Spleen (tissue), 11 donors: ENCODE data around the gene HDAC4. TPM values are rescaled to one million over a fixed set of nuclear protein-coding genes. Genes with fewer than 3 reads are reported as not detected.

Experiments used
- DNase-seq: peaks from one replicate; pipeline ENCODE4 v3.0.0-alpha.2; 2020
- H3K27ac ChIP-seq, 8 donors: fragments of 200-600 bp; sonication (generic) in 7 of 8; 1 replicate in 4 of 8; 2 replicates in 4 of 8; pipeline versions ENCODE4 v1.5.0 to v1.8.0; 2016 to 2021; ENCODE audit warnings: inconsistent platforms in 4 of 8, mild to moderate bottlenecking in 4 of 8, moderate library complexity in 1 of 8
- H3K27me3 ChIP-seq, 7 donors: fragments of 200-600 bp; sonication (generic) in 6 of 7; replicated peaks in 1 of 7; 1 replicate in 4 of 7; 2 replicates in 3 of 7; pipeline versions ENCODE4 v1.5.0 to v1.8.0; 2016 to 2021; ENCODE audit warnings: inconsistent platforms in 3 of 7, mild to moderate bottlenecking in 1 of 7
- H3K36me3 ChIP-seq, 6 donors: fragments of 200-600 bp; sonication (generic) in 5 of 6; 1 replicate in 4 of 6; 2 replicates in 2 of 6; pipeline versions ENCODE4 v1.5.0 to v1.8.0; 2016 to 2021; ENCODE audit warnings: inconsistent platforms in 2 of 6
- H3K4me1 ChIP-seq, 6 donors: fragments of 200-600 bp; sonication (generic) in 5 of 6; 1 replicate in 3 of 6; 2 replicates in 3 of 6; pipeline versions ENCODE4 v1.5.0 to v1.8.0; 2016 to 2021; ENCODE audit warnings: inconsistent platforms in 3 of 6
- H3K4me3 ChIP-seq, 8 donors: fragments of 200-600 bp; sonication (generic) in 7 of 8; 1 replicate in 4 of 8; 2 replicates in 4 of 8; pipeline versions ENCODE4 v1.5.0 to v1.8.0; 2016 to 2021; ENCODE audit warnings: inconsistent platforms in 4 of 8, mild to moderate bottlenecking in 4 of 8, moderate library complexity in 2 of 8
- H3K9me3 ChIP-seq, 8 donors: fragments of 200-600 bp; sonication (generic) in 7 of 8; 1 replicate in 4 of 8; 2 replicates in 4 of 8; pipeline versions ENCODE4 v1.5.0 to v1.8.0; 2016 to 2021; ENCODE audit warnings: inconsistent platforms in 4 of 8
- POLR2A ChIP-seq, 3 donors: fragments of 450-650 bp; IDR thresholded peaks; one replicate each; pipeline ENCODE4 v1.5.1; 2017; ENCODE audit warnings: antibody characterized with exemption in 3 of 3, mild to moderate bottlenecking in 1 of 3
- POLR2AphosphoS5 ChIP-seq, 3 donors: sonication (generic); formaldehyde crosslinking; IDR thresholded peaks; one replicate each; pipeline ENCODE4 v1.5.1; 2017; ENCODE audit warnings: antibody characterized with exemption in 3 of 3
- WGBS, 5 donors: extraction: QIAGEN DNeasy Blood & Tissue Kit in 3 of 5; methylation state at CpG; one replicate each; pipeline versions ENCODE4 v1.1.5 to v1.1.7; 2013 to 2018; 5-methylcytosine and 5-hydroxymethylcytosine counted together
- intact Hi-C: fragments of 100-400 bp; cut with DNase I; formaldehyde crosslinking; loops from one replicate; pipeline ENCODE4 v1.15.0; 2023; ENCODE audit warnings: low total_unique reads
- polyA plus RNA-seq, 3 donors: library from polyadenylated mRNA; stranded (reverse); fragments of 200-250 nt; gene quantifications; one replicate each; pipeline ENCODE4 v1.2.1, GENCODE V29; 2013
- total RNA-seq, 7 donors: library from RNA; depleted of rRNA in 3 of 7; stranded (reverse); fragments of >200 nt in 3 of 7; fragmentation: NEBNext Ultra II Directional in 4 of 7; extraction: Animal tissue kit (Norgen Biotek cat#: 25700) in 4 of 7; gene quantifications; one replicate each; pipeline versions ENCODE4 v1.1.0 to v1.2.1, GENCODE V29; 2016 to 2021
- TF ChIP-seq, protein P1 (sequence below), 11 experiments: fragments of 200-600 bp in 7 of 11; fragments of 450-650 bp in 4 of 11; sonication (generic) in 4 of 11; IDR thresholded peaks in 8 of 11; conservative IDR thresholded peaks in 3 of 11; 1 replicate in 7 of 11; 2 replicates in 4 of 11; pipeline versions ENCODE4 v1.4.0 to v1.8.0; 2016 to 2021; ENCODE audit warnings: antibody characterized with exemption in 11 of 11, inconsistent platforms in 4 of 11, mild to moderate bottlenecking in 1 of 11
- donor health status: healthy with polysubstance abuse.
- donor health status: DM: no; HTN: no; CAD: no; lungs with moderate emphysema.
- donor health status: DM: no; HTN: no; CAD: no.
- donor health status: Bipolar disorder and iron deficiency.
- donor health status: healthy.
- donor health status: DM: no; HTN: no; CAD: no.
- donor health status: DM: yes; HTN: yes; CAD: no.

The HDAC4 gene
- total and polyA plus RNA-seq, 10 donors = 3.2 to 122 (median 69.5) TPM

GRCh38 chr2:239425631-239426030 lies 24.8 kb upstream of the HDAC4 start:
- TF ChIP-seq, protein P1, sequence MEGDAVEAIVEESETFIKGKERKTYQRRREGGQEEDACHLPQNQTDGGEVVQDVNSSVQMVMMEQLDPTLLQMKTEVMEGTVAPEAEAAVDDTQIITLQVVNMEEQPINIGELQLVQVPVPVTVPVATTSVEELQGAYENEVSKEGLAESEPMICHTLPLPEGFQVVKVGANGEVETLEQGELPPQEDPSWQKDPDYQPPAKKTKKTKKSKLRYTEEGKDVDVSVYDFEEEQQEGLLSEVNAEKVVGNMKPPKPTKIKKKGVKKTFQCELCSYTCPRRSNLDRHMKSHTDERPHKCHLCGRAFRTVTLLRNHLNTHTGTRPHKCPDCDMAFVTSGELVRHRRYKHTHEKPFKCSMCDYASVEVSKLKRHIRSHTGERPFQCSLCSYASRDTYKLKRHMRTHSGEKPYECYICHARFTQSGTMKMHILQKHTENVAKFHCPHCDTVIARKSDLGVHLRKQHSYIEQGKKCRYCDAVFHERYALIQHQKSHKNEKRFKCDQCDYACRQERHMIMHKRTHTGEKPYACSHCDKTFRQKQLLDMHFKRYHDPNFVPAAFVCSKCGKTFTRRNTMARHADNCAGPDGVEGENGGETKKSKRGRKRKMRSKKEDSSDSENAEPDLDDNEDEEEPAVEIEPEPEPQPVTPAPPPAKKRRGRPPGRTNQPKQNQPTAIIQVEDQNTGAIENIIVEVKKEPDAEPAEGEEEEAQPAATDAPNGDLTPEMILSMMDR (IDR thresholded peaks at IDR 0.05 in 8 of 11, conservative IDR thresholded peaks at IDR 0.05 in 3 of 11) = no peak
- TF ChIP-seq POLR2AphosphoS5 (IDR thresholded peaks at IDR 0.05) = peak in 2 of 3 donors; percentile 11 to 34
- intact Hi-C loops = no loop called here
- Histone ChIP-seq H3K4me3 (no peak overlapping the region), H3K36me3 (no peaks in the 10 kb centered on the region), H3K27ac (peak overlapping the region in 1 of 8 donors; percentile 15), H3K4me1 (no peaks in the 10 kb centered on the region), H3K9me3 (no peaks in the 10 kb centered on the region), H3K27me3 (peaks cover 0 to 10% (median 0%) of the 10 kb centered on the region in 7 donors)
- DNase-seq = no peak
- 73 to 84% (median 84%) methylated on average over 3 to 10 of the region's 10 CpGs for WGBS, 5 donors

- no peak overlapping the region for H3K27ac ChIP-seq
- intact Hi-C loops = no loop called here
- H3K9me3 ChIP-seq = no peaks in the 10 kb centered on the region
- no peak for DNase-seq
- 84 to 95% (median 89%) methylated on average over 8 to 11 of the region's 11 CpGs for WGBS, 5 donors
- peaks cover 0 to 15% (median 0%) of the 10 kb centered on the region in 7 donors for H3K27me3 ChIP-seq
- no peaks in the 10 kb centered on the region for H3K4me1 ChIP-seq
- no peak overlapping the region for H3K4me3 ChIP-seq
- H3K36me3 ChIP-seq = no peaks in the 10 kb centered on the region
- TF ChIP-seq POLR2A (IDR thresholded peaks at IDR 0.05) (no peak), POLR2AphosphoS5 (IDR thresholded peaks at IDR 0.05) (no peak)
- TF ChIP-seq, protein P1 (IDR thresholded peaks at IDR 0.05 in 8 of 11, conservative IDR thresholded peaks at IDR 0.05 in 3 of 11) = no peak
Observed at GRCh38 chr2:239424337-239425045, 23.7 kb upstream of the HDAC4 start.

- intact Hi-C loops = no loop called here
- Histone ChIP-seq H3K4me1 (no peaks in the 10 kb centered on the region), H3K4me3 (no peak overlapping the region), H3K27ac (no peak overlapping the region), H3K27me3 (peaks cover 0 to 15% (median 0%) of the 10 kb centered on the region in 7 donors), H3K36me3 (no peaks in the 10 kb centered on the region), H3K9me3 (no peaks in the 10 kb centered on the region)
- 85 to 95% (median 90%) methylated on average over 4 of the region's 4 CpGs for WGBS, 5 donors
- TF ChIP-seq, protein P1 (IDR thresholded peaks at IDR 0.05 in 8 of 11, conservative IDR thresholded peaks at IDR 0.05 in 3 of 11) = no peak
- TF ChIP-seq POLR2A (IDR thresholded peaks at IDR 0.05) (no peak), POLR2AphosphoS5 (IDR thresholded peaks at IDR 0.05) (no peak)
- DNase-seq = no peak
Observed at GRCh38 chr2:239423551-239423950, 22.7 kb upstream of the HDAC4 start.

DNA sequence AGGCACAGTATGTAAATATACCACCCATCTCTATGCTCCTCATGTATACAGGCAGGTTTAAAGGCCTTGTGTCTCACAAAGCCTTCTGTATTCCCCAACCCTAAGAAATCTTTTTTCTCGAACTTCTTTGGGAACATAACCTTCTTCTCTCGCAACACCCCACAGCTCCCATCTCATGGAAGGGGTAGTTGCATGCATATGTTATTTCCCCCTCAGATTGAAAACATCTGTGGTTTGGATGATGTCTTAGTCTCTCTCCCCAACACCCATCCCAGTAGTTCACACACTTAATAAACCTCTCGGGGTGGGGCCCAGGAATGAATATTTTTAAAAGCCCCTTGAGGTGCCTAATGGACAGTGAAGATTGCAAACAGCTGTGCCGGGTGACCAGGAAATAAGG lies 21.0 kb upstream of the HDAC4 start:
- H3K27ac ChIP-seq = no peak overlapping the region
- no peaks in the 10 kb centered on the region for H3K9me3 ChIP-seq
- H3K4me1 ChIP-seq = no peaks in the 10 kb centered on the region
- no peak overlapping the region for H3K4me3 ChIP-seq
- intact Hi-C loops = no loop called here
- WGBS, 5 donors = 73 to 82% (median 77%) methylated on average over 4 of the region's 4 CpGs
- DNase-seq = no peak
- no peaks in the 10 kb centered on the region for H3K36me3 ChIP-seq
- TF ChIP-seq POLR2A (IDR thresholded peaks at IDR 0.05) (no peak), POLR2AphosphoS5 (IDR thresholded peaks at IDR 0.05) (no peak)
- TF ChIP-seq, protein P1 (IDR thresholded peaks at IDR 0.05 in 8 of 11, conservative IDR thresholded peaks at IDR 0.05 in 3 of 11) = no peak
- peaks cover 0 to 15% (median 0%) of the 10 kb centered on the region in 7 donors for H3K27me3 ChIP-seq
